ENCODE results near the gene PJA1.

- TF ChIP-seq CTCF (IDR thresholded peaks at IDR 0.05) (no peak), POLR2A (IDR thresholded peaks at IDR 0.05) (no peak)
Measured at GRCh38 chrX:69173906-69174305, 8.7 kb upstream of the PJA1 start.
